Measurements from ENCODE around the gene LRRC61. TPM values are rescaled to one million over a fixed set of nuclear protein-coding genes. Genes with fewer than 3 reads are reported as not detected.
A peak's percentile ranks its signal among the peaks of the same experiment; 100 is the strongest.

The LRRC61 gene
- total and polyA plus RNA-seq, 2 of the 13 experiments (the other 11 are each of a cell fraction or from before 2014, with no cell fraction given) = 33.0 to 34.8 TPM

DNA sequence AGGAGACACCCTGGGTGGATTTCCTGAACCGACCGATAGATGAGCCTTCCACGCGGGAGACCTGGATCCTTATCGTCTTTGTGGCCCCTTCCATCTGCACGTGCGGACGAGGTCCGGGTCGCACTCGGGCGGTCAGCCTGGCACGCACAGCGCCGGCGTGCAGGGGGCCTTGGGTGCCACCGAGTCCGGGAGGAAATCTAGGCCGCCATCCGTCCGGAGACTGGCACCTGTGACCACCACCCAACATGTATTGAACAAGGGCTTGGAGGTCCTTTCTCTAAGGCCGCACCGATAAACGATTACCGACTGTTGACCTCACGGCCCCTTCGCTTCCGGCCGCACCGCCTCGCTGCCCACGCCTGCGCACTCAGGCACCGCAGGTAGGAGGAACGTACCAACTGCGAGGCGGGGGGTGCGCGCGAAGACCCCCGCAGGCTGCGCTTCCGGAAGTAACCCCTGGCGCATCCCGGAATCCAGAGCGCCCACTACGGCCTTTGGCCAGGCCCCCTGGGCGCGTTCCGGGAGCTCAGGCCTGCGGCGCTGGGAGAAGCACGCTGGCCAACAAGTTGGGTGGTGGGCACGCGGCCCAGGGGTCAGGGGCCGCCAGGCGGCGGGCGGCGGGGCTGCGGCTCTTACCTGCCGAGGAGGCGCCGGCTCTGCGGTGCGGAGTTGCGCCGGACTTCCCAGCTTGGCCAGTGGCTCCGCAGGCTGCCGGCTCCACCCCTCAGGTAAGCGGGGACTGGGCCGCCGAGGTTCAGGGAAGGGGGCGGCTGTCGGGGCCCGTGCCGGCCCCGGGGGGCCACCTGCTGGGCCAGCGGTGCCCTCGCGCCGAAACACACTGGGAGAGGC is at the start of gene LRRC61, which contains the start of gene ACTR3C (continued):
- no peak for TF ChIP-seq ZBTB40 (IDR thresholded peaks at IDR 0.05)
- peak; percentile 75 for TF ChIP-seq ZBTB40 (CRISPR knock-in tag; IDR thresholded peaks at IDR 0.05)
- no peak for TF ChIP-seq EZH2 (conservative IDR thresholded peaks at IDR 0.05; ENCODE audit: low read depth, low read length)
- peak; percentile 98 for TF ChIP-seq ZNF615 (CRISPR knock-in tag; IDR thresholded peaks at IDR 0.05; ENCODE audit: borderline replicate concordance)
- peak; percentile 85; the same call in 1 of the 2 replicates for TF ChIP-seq CC2D1A (CRISPR knock-in tag; IDR thresholded peaks at IDR 0.05)
- TF ChIP-seq NPAS2 (CRISPR knock-in tag; IDR thresholded peaks at IDR 0.05; ENCODE audit: borderline replicate concordance) = no peak
- peak; percentile 95 for TF ChIP-seq KDM3A (CRISPR knock-in tag; IDR thresholded peaks at IDR 0.05; ENCODE audit: low read depth)
- 0 out of 2 replicates have a peak, but pooled peaks have one; percentile 38 for TF ChIP-seq ZNF703 (CRISPR knock-in tag; IDR thresholded peaks at IDR 0.05; ENCODE audit: borderline replicate concordance)
- TF ChIP-seq KDM5A (IDR thresholded peaks at IDR 0.05; ENCODE audit: borderline replicate concordance, low read length) = no peak; the same call in 1 of the 2 replicates
- no peak for TF ChIP-seq KDM1A (CRISPR knock-in tag; IDR thresholded peaks at IDR 0.05)
- peak; percentile 71; the same call in 1 of the 2 replicates for TF ChIP-seq KAT7 (CRISPR knock-in tag; IDR thresholded peaks at IDR 0.05; ENCODE audit: borderline replicate concordance)
- TF ChIP-seq ZSCAN12 (CRISPR knock-in tag; IDR thresholded peaks at IDR 0.05) = peak; percentile 68; the same call in 1 of the 2 replicates
- no peak for TF ChIP-seq NKX3-1 (CRISPR knock-in tag; IDR thresholded peaks at IDR 0.05)
- TF ChIP-seq, protein P1, sequence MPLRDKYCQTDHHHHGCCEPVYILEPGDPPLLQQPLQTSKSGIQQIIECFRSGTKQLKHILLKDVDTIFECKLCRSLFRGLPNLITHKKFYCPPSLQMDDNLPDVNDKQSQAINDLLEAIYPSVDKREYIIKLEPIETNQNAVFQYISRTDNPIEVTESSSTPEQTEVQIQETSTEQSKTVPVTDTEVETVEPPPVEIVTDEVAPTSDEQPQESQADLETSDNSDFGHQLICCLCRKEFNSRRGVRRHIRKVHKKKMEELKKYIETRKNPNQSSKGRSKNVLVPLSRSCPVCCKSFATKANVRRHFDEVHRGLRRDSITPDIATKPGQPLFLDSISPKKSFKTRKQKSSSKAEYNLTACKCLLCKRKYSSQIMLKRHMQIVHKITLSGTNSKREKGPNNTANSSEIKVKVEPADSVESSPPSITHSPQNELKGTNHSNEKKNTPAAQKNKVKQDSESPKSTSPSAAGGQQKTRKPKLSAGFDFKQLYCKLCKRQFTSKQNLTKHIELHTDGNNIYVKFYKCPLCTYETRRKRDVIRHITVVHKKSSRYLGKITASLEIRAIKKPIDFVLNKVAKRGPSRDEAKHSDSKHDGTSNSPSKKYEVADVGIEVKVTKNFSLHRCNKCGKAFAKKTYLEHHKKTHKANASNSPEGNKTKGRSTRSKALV (CRISPR knock-in tag; IDR thresholded peaks at IDR 0.05) = no peak
- peak; percentile 90; the same call in 1 of the 2 replicates for TF ChIP-seq ZNF205 (CRISPR knock-in tag; IDR thresholded peaks at IDR 0.05)
- TF ChIP-seq ZSCAN30 (CRISPR knock-in tag; IDR thresholded peaks at IDR 0.05) = peak; percentile 96
- peak; percentile 76; the same call in 1 of the 2 replicates for TF ChIP-seq ZSCAN21 (CRISPR knock-in tag; IDR thresholded peaks at IDR 0.05; ENCODE audit: borderline replicate concordance)
- 0 out of 2 replicates have a peak, but pooled peaks have one; percentile 60 for TF ChIP-seq TOPORS (CRISPR knock-in tag; IDR thresholded peaks at IDR 0.05)
- TF ChIP-seq ZNF33A (CRISPR knock-in tag; IDR thresholded peaks at IDR 0.05; ENCODE audit: borderline replicate concordance) = peak; percentile 92

Data from HepG2 (cell line).